ENCODE results near the gene SLC18B1. TPM values are rescaled to one million over a fixed set of nuclear protein-coding genes. Genes with fewer than 3 reads are reported as not detected.

SLC18B1 gene
- total RNA-seq, 2 donors from 2014 or later = 3.2 to 3.9 TPM

- Histone ChIP-seq H3K4me3 (no peak overlapping the region), H3K9me3 (no peaks in the 10 kb centered on the region), H3K27ac (no peak overlapping the region), H3K27me3 (no peaks in the 10 kb centered on the region), H3K36me3 (peaks cover 7% of the 10 kb centered on the region), H3K4me1 (peaks cover 0 to 21% of the 10 kb centered on the region in 2 donors)
- TF ChIP-seq CTCF (IDR thresholded peaks at IDR 0.05) = no peak
- DNase-seq (ENCODE audit: low spot score) = no peak
Measured at GRCh38 chr6:132811276-132811675, 12.8 kb upstream of the SLC18B1 start.

GRCh38 chr6:132805548-132805947, 7.1 kb upstream of the SLC18B1 start:
- H3K27me3 ChIP-seq = no peaks in the 10 kb centered on the region

GRCh38 chr6:132804251-132804650, 5.8 kb upstream of the SLC18B1 start:
- no peak for TF ChIP-seq CTCF (IDR thresholded peaks at IDR 0.05)
- Histone ChIP-seq H3K36me3 (no peaks in the 10 kb centered on the region), H3K4me1 (no peaks in the 10 kb centered on the region), H3K27me3 (no peaks in the 10 kb centered on the region), H3K27ac (no peak overlapping the region), H3K9me3 (peaks cover 0 to 5% of the 10 kb centered on the region in 2 donors), H3K4me3 (no peak overlapping the region)
- DNase-seq (ENCODE audit: low spot score) = no peak

More at GRCh38 chr6:132805548-132805947, 7.1 kb upstream of the SLC18B1 start:
- no peaks in the 10 kb centered on the region for H3K36me3 ChIP-seq
- no peak for DNase-seq (ENCODE audit: low spot score)
- H3K4me1 ChIP-seq = no peaks in the 10 kb centered on the region
- no peak overlapping the region for H3K4me3 ChIP-seq
- no peak for TF ChIP-seq CTCF (IDR thresholded peaks at IDR 0.05)
- H3K27ac ChIP-seq = no peak overlapping the region
- peaks cover 0 to 5% of the 10 kb centered on the region in 2 donors for H3K9me3 ChIP-seq

GRCh38 chr6:132800656-132801055, 2.2 kb upstream of the SLC18B1 start:
- H3K36me3 ChIP-seq = no peaks in the 10 kb centered on the region
- peaks cover 0 to 5% of the 10 kb centered on the region in 2 donors for H3K9me3 ChIP-seq
- no peak for TF ChIP-seq CTCF (IDR thresholded peaks at IDR 0.05)
- H3K4me3 ChIP-seq = no peak overlapping the region
- H3K4me1 ChIP-seq = no peaks in the 10 kb centered on the region
- no peaks in the 10 kb centered on the region for H3K27me3 ChIP-seq
- DNase-seq (ENCODE audit: low spot score) = no peak
- no peak overlapping the region for H3K27ac ChIP-seq

- Histone ChIP-seq H3K36me3 (no peaks in the 10 kb centered on the region), H3K27ac (peak overlapping the region; percentile 79), H3K9me3 (no peaks in the 10 kb centered on the region), H3K4me1 (no peaks in the 10 kb centered on the region), H3K27me3 (no peaks in the 10 kb centered on the region), H3K4me3 (peak overlapping the region; percentile 58 to 81)
- peak; percentile 73 to 75 for TF ChIP-seq CTCF (IDR thresholded peaks at IDR 0.05)
- peak; percentile 78 for DNase-seq (ENCODE audit: low spot score)
Measured at GRCh38 chr6:132798869-132799538, 567 bp upstream of the SLC18B1 start.

- Histone ChIP-seq H3K9me3 (no peaks in the 10 kb centered on the region), H3K4me3 (no peak overlapping the region), H3K4me1 (no peaks in the 10 kb centered on the region), H3K27me3 (no peaks in the 10 kb centered on the region), H3K27ac (no peak overlapping the region), H3K36me3 (no peaks in the 10 kb centered on the region)
- no peak for TF ChIP-seq CTCF (IDR thresholded peaks at IDR 0.05)
- DNase-seq (ENCODE audit: low spot score) = no peak
Measured at GRCh38 chr6:132795461-132795860, 3.0 kb downstream of the SLC18B1 start.
